Measurements from ENCODE around the gene ARMH1.

- no peak for TF ChIP-seq POLR2A (IDR thresholded peaks at IDR 0.05; ENCODE audit: low read length)
- TF ChIP-seq GATA1 (IDR thresholded peaks at IDR 0.05; ENCODE audit: low read depth, low read length): no peak
Measured at GRCh38 chr1:44672961-44673674, 1.4 kb upstream of the ARMH1 start.

Measured in erythroblast (primary cell).